CD8-positive, alpha-beta memory T cell (primary cell): Measurements from ENCODE around the gene SPTBN5. TPM values are rescaled to one million over a fixed set of nuclear protein-coding genes. Genes with fewer than 3 reads are reported as not detected.
A peak's percentile ranks its signal among the peaks of the same experiment; 100 is the strongest.

Experiments used
- CTCF ChIA-PET: fragments of 350-600 bp; sonication (Branson Sonifier 250); formaldehyde crosslinking; loops from one replicate; lab custom pipeline; 2021; ENCODE audit warnings: antibody characterized with exemption; lab: Charles Lee
- POLR2A ChIA-PET: fragments of 350-600 bp; sonication (Branson Sonifier 250); formaldehyde crosslinking; loops from one replicate; lab custom pipeline; 2021; ENCODE audit warnings: antibody characterized with exemption; lab: Charles Lee
- DNase-seq, 5 donors: peaks; one replicate each; pipeline versions ENCODE4 v3.0.0 to v3.0.0-alpha.2; 2020 to 2022; ENCODE audit warnings: mixed read lengths in 1 of 5
- H3K27ac ChIP-seq: one replicate; pipeline ENCODE4 v1.7.0; 2013; ENCODE audit warnings: low read depth, mild to moderate bottlenecking, low read length, moderate library complexity
- H3K27me3 ChIP-seq: 2 replicates; pipeline ENCODE4 v1.7.0; 2013; ENCODE audit warnings: low read length, mild to moderate bottlenecking; ENCODE audit not compliant: insufficient read depth, poor library complexity, severe bottlenecking
- H3K36me3 ChIP-seq: 2 replicates; pipeline ENCODE4 v1.7.0; 2013; ENCODE audit warnings: mild to moderate bottlenecking, low read length, moderate library complexity; ENCODE audit not compliant: insufficient read depth
- H3K4me1 ChIP-seq: 2 replicates; pipeline ENCODE4 v1.7.0; 2013; ENCODE audit warnings: mild to moderate bottlenecking, low read length, moderate library complexity; ENCODE audit not compliant: insufficient read depth
- H3K4me3 ChIP-seq: 2 replicates; pipeline ENCODE4 v1.7.0; 2013; ENCODE audit warnings: mild to moderate bottlenecking, low read length
- H3K9me3 ChIP-seq: 2 replicates; pipeline ENCODE4 v1.7.0; 2013; ENCODE audit warnings: mild to moderate bottlenecking, low read length
- H3K27ac Mint-ChIP-seq, 8 donors: one replicate each; pipeline ENCODE4 v1.8.0; 2020 to 2021; ENCODE audit warnings: mixed read lengths in 8 of 8, mild to moderate bottlenecking in 6 of 8, inconsistent platforms in 3 of 8, moderate library complexity in 3 of 8
- H3K27me3 Mint-ChIP-seq, 2 donors: one replicate each; pipeline ENCODE4 v1.8.0; 2020 to 2021; ENCODE audit warnings: mixed read lengths in 2 of 2, mild to moderate bottlenecking in 1 of 2, moderate library complexity in 1 of 2
- H3K36me3 Mint-ChIP-seq, 3 donors: one replicate each; pipeline ENCODE4 v1.8.0; 2020 to 2021; ENCODE audit warnings: mixed read lengths in 3 of 3, inconsistent platforms in 1 of 3, mild to moderate bottlenecking in 1 of 3
- H3K4me1 Mint-ChIP-seq, 3 donors: one replicate each; pipeline ENCODE4 v1.8.0; 2020 to 2021; ENCODE audit warnings: mixed read lengths in 3 of 3, inconsistent platforms in 1 of 3, mild to moderate bottlenecking in 1 of 3
- H3K4me3 Mint-ChIP-seq, 7 donors: one replicate each; pipeline ENCODE4 v1.8.0; 2020 to 2021; ENCODE audit warnings: mixed read lengths in 7 of 7, mild to moderate bottlenecking in 6 of 7, moderate library complexity in 4 of 7, inconsistent platforms in 2 of 7
- H3K9me3 Mint-ChIP-seq, 5 donors: one replicate each; pipeline ENCODE4 v1.8.0; 2020 to 2022; ENCODE audit warnings: mixed read lengths in 5 of 5, mild to moderate bottlenecking in 3 of 5, moderate library complexity in 2 of 5, inconsistent platforms in 1 of 5
- polyA plus RNA-seq: library from polyadenylated mRNA; unstranded; fragments of 300-500 nt; fragmentation: Illumina TruSeq; gene quantifications from one replicate; pipeline ENCODE4 v1.2.3, GENCODE V29; 2021
- total RNA-seq, 2 experiments: library from RNA; stranded (reverse); gene quantifications; one replicate each; pipeline ENCODE4 v1.2.3, GENCODE V29; 2021

The SPTBN5 gene
- total and polyA plus RNA-seq, 3 experiments from 2014 or later = 0.31 to 0.39 TPM; not detected in 1

GRCh38 chr15:41894251-41894790 lies 468 bp upstream of the SPTBN5 start:
- Mint-ChIP-seq H3K9me3 (no peaks in the 10 kb centered on the region), H3K4me3 (peak overlapping the region; percentile 73 to 93 (median 84)), H3K27ac (peak overlapping the region; percentile 99 to 100 (median 100)), H3K27me3 (peaks cover 0 to 1% of the 10 kb centered on the region in 2 donors), H3K4me1 (peaks cover 35 to 64% (median 37%) of the 10 kb centered on the region in 3 donors), H3K36me3 (peaks cover 0 to 23% (median 7%) of the 10 kb centered on the region in 3 donors)
- peak overlapping the region; percentile 76 for H3K27ac ChIP-seq
- peak overlapping the region; percentile 29 for H3K4me3 ChIP-seq
- POLR2A ChIA-PET = interaction anchor here (0.6 to 1.7 kb wide), 9 partner anchors 8 to 351 kb away, joined by 3 to 12 read pairs (median 7); partner anchors contain the start of genes EHD4, JMJD7 and MAPKBP1
- CTCF ChIA-PET = interaction anchor here (1.0 to 4.5 kb wide), 7 partner anchors 10 to 151 kb away, joined by 3 to 41 read pairs (median 6); partner anchors contain the start of gene MAPKBP1
- no peaks in the 10 kb centered on the region for H3K9me3 ChIP-seq
- H3K36me3 ChIP-seq = no peaks in the 10 kb centered on the region
- DNase-seq = no peak
- H3K4me1 ChIP-seq = peaks cover 38% of the 10 kb centered on the region
- no peaks in the 10 kb centered on the region for H3K27me3 ChIP-seq

DNA sequence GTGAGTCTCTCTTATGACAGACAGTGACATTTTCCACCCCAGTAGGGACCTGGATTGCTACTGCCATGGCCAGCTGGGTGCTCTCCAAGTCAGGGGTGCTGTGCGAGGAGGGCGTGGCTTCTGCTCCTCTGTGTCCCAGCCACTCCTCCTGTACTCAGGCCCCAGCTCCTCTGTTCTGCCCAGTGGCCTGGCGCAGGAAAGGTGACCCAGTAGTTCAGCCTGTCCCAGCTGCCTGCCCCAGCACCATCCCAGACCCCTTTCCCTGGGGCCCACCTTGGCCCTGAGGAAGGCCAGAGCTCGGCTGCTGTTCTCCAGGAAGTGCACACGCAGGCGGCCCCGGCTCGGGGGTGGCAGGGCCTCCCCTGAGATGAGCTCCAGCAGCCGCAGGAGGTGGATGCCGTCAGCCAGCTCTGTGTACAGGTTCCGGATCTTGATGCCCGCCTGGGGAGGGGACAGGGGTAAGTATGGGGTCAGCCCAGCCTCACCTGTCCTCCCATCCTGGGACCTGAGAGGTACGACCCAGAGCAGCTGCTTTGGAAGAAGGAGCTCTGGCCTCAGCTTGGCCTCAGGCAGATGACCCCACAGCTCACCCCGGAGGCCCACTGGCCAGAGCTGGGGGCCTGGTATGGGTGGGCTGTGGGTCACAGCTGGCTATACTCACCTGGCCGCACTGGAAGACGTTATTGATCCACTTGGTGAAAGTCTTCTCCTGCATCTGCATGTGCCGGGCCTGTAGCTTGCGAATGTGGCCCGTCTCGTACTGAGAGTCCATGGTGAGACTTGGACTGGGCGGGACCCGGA lies 1.0 kb downstream of the SPTBN5 start:
- Histone ChIP-seq H3K9me3 (no peaks in the 10 kb centered on the region), H3K27ac (peak overlapping the region; percentile 76), H3K27me3 (no peaks in the 10 kb centered on the region), H3K4me1 (peaks cover 53% of the 10 kb centered on the region), H3K4me3 (no peak overlapping the region), H3K36me3 (no peaks in the 10 kb centered on the region)
- Mint-ChIP-seq H3K36me3 (peaks cover 0 to 13% (median 0%) of the 10 kb centered on the region in 3 donors), H3K27me3 (peaks cover 0 to 1% of the 10 kb centered on the region in 2 donors), H3K27ac (peak overlapping the region; percentile 91 to 100 (median 100)), H3K4me1 (peaks cover 48 to 79% (median 50%) of the 10 kb centered on the region in 3 donors), H3K4me3 (peak overlapping the region; percentile 69 to 87 (median 73)), H3K9me3 (no peaks in the 10 kb centered on the region)
- DNase-seq = peak in 3 of 5 donors; percentile 26 to 62 (median 43)
- ChIA-PET POLR2A (interaction anchor here (0.6 to 1.4 kb wide), 5 partner anchors 44 to 495 kb away, joined by 3 to 8 read pairs (median 4); partner anchors contain the start of genes MAPKBP1 and RPAP1), CTCF (interaction anchor here (0.8 to 4.5 kb wide), 6 partner anchors 9 to 119 kb away, joined by 3 to 41 read pairs (median 4); partner anchors contain the start of gene MAPKBP1)

- peaks cover 55% of the 10 kb centered on the region for H3K4me1 ChIP-seq
- H3K27me3 ChIP-seq = no peaks in the 10 kb centered on the region
- no peak for DNase-seq
- Mint-ChIP-seq H3K4me1 (peaks cover 53 to 77% (median 54%) of the 10 kb centered on the region in 3 donors), H3K9me3 (no peaks in the 10 kb centered on the region), H3K36me3 (peaks cover 0 to 5% (median 0%) of the 10 kb centered on the region in 3 donors), H3K27ac (peak overlapping the region; percentile 83 to 100 (median 100)), H3K27me3 (peaks cover 0 to 1% of the 10 kb centered on the region in 2 donors), H3K4me3 (peak overlapping the region in 1 of 7 donors; percentile 44)
- no peak overlapping the region for H3K4me3 ChIP-seq
- CTCF ChIA-PET = interaction anchor here (0.8 to 4.5 kb wide), 6 partner anchors 10 to 118 kb away, joined by 3 to 41 read pairs (median 6); partner anchors contain the start of gene MAPKBP1
- no peaks in the 10 kb centered on the region for H3K36me3 ChIP-seq
- H3K27ac ChIP-seq = no peak overlapping the region
- POLR2A ChIA-PET = interaction anchor here (0.6 to 1.0 kb wide), 2 partner anchors 348 to 1900 kb away, joined by 4 to 5 read pairs; partner anchors contain the start of gene RPAP1
- no peaks in the 10 kb centered on the region for H3K9me3 ChIP-seq
These were observed 1.9 kb downstream of the SPTBN5 start for GRCh38 chr15:41891946-41892345.

- no peak overlapping the region for H3K4me3 ChIP-seq
- Mint-ChIP-seq H3K36me3 (peaks cover 0 to 5% (median 0%) of the 10 kb centered on the region in 3 donors), H3K4me3 (no peak overlapping the region), H3K4me1 (peaks cover 52 to 75% (median 53%) of the 10 kb centered on the region in 3 donors), H3K27me3 (peaks cover 0 to 1% of the 10 kb centered on the region in 2 donors), H3K9me3 (no peaks in the 10 kb centered on the region), H3K27ac (peak overlapping the region in 7 of 8 donors; percentile 68 to 100 (median 90))
- no peak for DNase-seq
- H3K27ac ChIP-seq = no peak overlapping the region
- H3K9me3 ChIP-seq = no peaks in the 10 kb centered on the region
- H3K36me3 ChIP-seq = no peaks in the 10 kb centered on the region
- POLR2A ChIA-PET = no interaction called here
- peaks cover 55% of the 10 kb centered on the region for H3K4me1 ChIP-seq
- no peaks in the 10 kb centered on the region for H3K27me3 ChIP-seq
- CTCF ChIA-PET = interaction anchor here (1.7 to 2.0 kb wide), 2 partner anchors 13 to 46 kb away, joined by 6 to 7 read pairs; no protein-coding TSS in a partner anchor
These were observed 2.6 kb downstream of the SPTBN5 start for GRCh38 chr15:41891226-41891625.

- no peak for DNase-seq
- Mint-ChIP-seq H3K4me3 (no peak overlapping the region), H3K4me1 (peaks cover 41 to 65% (median 51%) of the 10 kb centered on the region in 3 donors), H3K27ac (peak overlapping the region in 7 of 8 donors; percentile 15 to 100 (median 88)), H3K9me3 (no peaks in the 10 kb centered on the region), H3K36me3 (peaks cover 0 to 3% (median 0%) of the 10 kb centered on the region in 3 donors), H3K27me3 (peaks cover 0 to 1% of the 10 kb centered on the region in 2 donors)
- no peaks in the 10 kb centered on the region for H3K36me3 ChIP-seq
- no peaks in the 10 kb centered on the region for H3K9me3 ChIP-seq
- no peaks in the 10 kb centered on the region for H3K27me3 ChIP-seq
- ChIA-PET CTCF (interaction anchor here (1.7 to 2.0 kb wide), 2 partner anchors 14 to 47 kb away, joined by 6 to 7 read pairs; no protein-coding TSS in a partner anchor), POLR2A (no interaction called here)
- no peak overlapping the region for H3K4me3 ChIP-seq
- peaks cover 50% of the 10 kb centered on the region for H3K4me1 ChIP-seq
- no peak overlapping the region for H3K27ac ChIP-seq
These were observed 3.7 kb downstream of the SPTBN5 start for GRCh38 chr15:41890050-41890690.

GRCh38 chr15:41888662-41889253 lies 5.1 kb downstream of the SPTBN5 start:
- peak overlapping the region; percentile 63 to 92 (median 90) for H3K27ac Mint-ChIP-seq
- peak overlapping the region in 3 of 7 donors; percentile 1 to 44 (median 19) for H3K4me3 Mint-ChIP-seq
- no peaks in the 10 kb centered on the region for H3K9me3 ChIP-seq
- H3K4me1 Mint-ChIP-seq = peaks cover 33 to 51% (median 41%) of the 10 kb centered on the region in 3 donors
- no peak overlapping the region for H3K4me3 ChIP-seq
- H3K27me3 Mint-ChIP-seq = peaks cover 0 to 1% of the 10 kb centered on the region in 2 donors
- ChIA-PET CTCF (interaction anchor here (1.2 to 1.7 kb wide), 2 partner anchors 16 to 20 kb away, joined by 3 read pairs; no protein-coding TSS in a partner anchor), POLR2A (interaction anchor here (0.6 kb wide), 1 partner anchor 1410 kb away, joined by 10 read pairs; no protein-coding TSS in a partner anchor)
- H3K9me3 Mint-ChIP-seq = no peaks in the 10 kb centered on the region
- DNase-seq = no peak
- H3K27ac ChIP-seq = no peak overlapping the region
- H3K36me3 ChIP-seq = no peaks in the 10 kb centered on the region
- H3K4me1 ChIP-seq = peaks cover 37% of the 10 kb centered on the region
- no peaks in the 10 kb centered on the region for H3K27me3 ChIP-seq
- H3K36me3 Mint-ChIP-seq = peaks cover 0 to 2% (median 0%) of the 10 kb centered on the region in 3 donors

DNA sequence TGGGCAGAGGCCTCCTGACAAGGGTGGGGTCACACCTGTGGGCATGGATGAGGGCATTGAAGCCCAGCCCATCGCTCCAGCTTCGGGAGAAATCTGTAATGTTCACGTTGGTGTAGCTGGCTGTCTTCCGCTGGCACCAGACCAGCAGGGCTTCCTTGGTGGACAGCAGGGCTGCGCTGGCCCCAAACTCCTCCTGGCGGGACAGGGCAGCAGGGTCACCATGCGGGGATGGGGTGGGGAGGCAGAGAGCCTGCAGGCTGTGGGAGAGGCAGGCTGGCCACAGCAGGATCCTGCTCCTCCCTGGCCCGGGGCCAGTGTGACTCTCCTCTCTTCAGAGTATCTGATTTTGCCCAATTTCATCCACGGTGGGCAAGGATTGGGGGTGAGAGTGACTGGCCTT lies 6.0 kb downstream of the SPTBN5 start:
- no peak overlapping the region for H3K4me3 Mint-ChIP-seq
- peaks cover 0 to 2% of the 10 kb centered on the region in 2 donors for H3K27me3 Mint-ChIP-seq
- peaks cover 30 to 42% (median 36%) of the 10 kb centered on the region in 3 donors for H3K4me1 Mint-ChIP-seq
- H3K4me1 ChIP-seq = peaks cover 29% of the 10 kb centered on the region
- DNase-seq = no peak
- no peak overlapping the region for H3K4me3 ChIP-seq
- H3K36me3 Mint-ChIP-seq = peaks cover 0 to 2% (median 0%) of the 10 kb centered on the region in 3 donors
- H3K9me3 ChIP-seq = no peaks in the 10 kb centered on the region
- H3K9me3 Mint-ChIP-seq = no peaks in the 10 kb centered on the region
- H3K27ac Mint-ChIP-seq = peak overlapping the region in 6 of 8 donors; percentile 63 to 92 (median 81)
- ChIA-PET POLR2A (interaction anchor here (0.6 kb wide), 1 partner anchor 1410 kb away, joined by 10 read pairs; no protein-coding TSS in a partner anchor), CTCF (interaction anchor here (1.2 to 1.7 kb wide), 2 partner anchors 17 to 21 kb away, joined by 3 read pairs; no protein-coding TSS in a partner anchor)
- no peaks in the 10 kb centered on the region for H3K36me3 ChIP-seq
- no peaks in the 10 kb centered on the region for H3K27me3 ChIP-seq
- no peak overlapping the region for H3K27ac ChIP-seq
